T-helper 17 cell (primary cell): Measurements from ENCODE around the gene SIK3. TPM values are rescaled to one million over a fixed set of nuclear protein-coding genes. Genes with fewer than 3 reads are reported as not detected.
A peak's percentile ranks its signal among the peaks of the same experiment; 100 is the strongest.

Experiments
- ATAC-seq: fragments of 150-1000 bp; cut with Tn5 transposase; 2 replicates; pipeline ENCODE4 v1.10.0; 2021; ENCODE audit warnings: mild to moderate bottlenecking, moderate library complexity
- DNase-seq, 3 donors: peaks; one replicate each; pipeline versions ENCODE4 v3.0.0 to v3.0.0-alpha.2; 2020 to 2021
- H3K9me3 ChIP-seq: one replicate; pipeline ENCODE4 v1.7.0; 2013; ENCODE audit warnings: low read length, mild to moderate bottlenecking; ENCODE audit not compliant: control insufficient read depth, poor library complexity, severe bottlenecking
- H3K27ac Mint-ChIP-seq: one replicate; pipeline ENCODE4 v1.8.0; 2022; ENCODE audit warnings: mild to moderate bottlenecking, moderate library complexity, mixed read lengths
- H3K27me3 Mint-ChIP-seq: one replicate; pipeline ENCODE4 v1.8.0; 2022; ENCODE audit warnings: mixed read lengths
- H3K36me3 Mint-ChIP-seq: one replicate; pipeline ENCODE4 v1.8.0; 2022; ENCODE audit warnings: low read depth, mixed read lengths
- H3K4me1 Mint-ChIP-seq: one replicate; pipeline ENCODE4 v1.8.0; 2022; ENCODE audit warnings: mild to moderate bottlenecking, mixed read lengths
- H3K4me3 Mint-ChIP-seq: one replicate; pipeline ENCODE4 v1.8.0; 2022; ENCODE audit warnings: mild to moderate bottlenecking, moderate library complexity, mixed read lengths
- total RNA-seq, 4 donors: library from RNA in 2 of 4; stranded (reverse) in 2 of 4; gene quantifications; one replicate each; pipeline ENCODE4 v1.2.3 and lab custom pipeline; 2022 to 2026

Gene SIK3
- total RNA-seq, 2 donors from 2014 or later: 82.7 to 87.5 TPM

GRCh38 chr11:116901211-116901610 is 197.0 kb downstream of the SIK3 start:
- peak overlapping the region; percentile 81 for H3K27ac Mint-ChIP-seq

GRCh38 chr11:116896211-116896610 is 202.0 kb downstream of the SIK3 start:
- ATAC-seq (no peak), DNase-seq (no peak)
- H3K27ac Mint-ChIP-seq: no peak overlapping the region
- H3K9me3 ChIP-seq: no peaks in the 10 kb centered on the region
- no peak overlapping the region for H3K4me3 Mint-ChIP-seq
- peaks cover 28% of the 10 kb centered on the region for H3K4me1 Mint-ChIP-seq
- H3K36me3 Mint-ChIP-seq: peaks cover 23% of the 10 kb centered on the region
- H3K27me3 Mint-ChIP-seq: no peaks in the 10 kb centered on the region

More at GRCh38 chr11:116901211-116901610, 197.0 kb downstream of the SIK3 start:
- peaks cover 12% of the 10 kb centered on the region for H3K36me3 Mint-ChIP-seq
- peaks cover 30% of the 10 kb centered on the region for H3K4me1 Mint-ChIP-seq
- H3K9me3 ChIP-seq: no peaks in the 10 kb centered on the region
- H3K27me3 Mint-ChIP-seq: no peaks in the 10 kb centered on the region
- no peak overlapping the region for H3K4me3 Mint-ChIP-seq
- DNase-seq (no peak), ATAC-seq (no peak)

GRCh38 chr11:116895048-116895757 is 203.0 kb downstream of the SIK3 start:
- ATAC-seq: no peak
- no peaks in the 10 kb centered on the region for H3K27me3 Mint-ChIP-seq
- no peak for DNase-seq
- no peak overlapping the region for H3K4me3 Mint-ChIP-seq
- H3K27ac Mint-ChIP-seq: peak overlapping the region; percentile 75
- H3K4me1 Mint-ChIP-seq: peaks cover 31% of the 10 kb centered on the region
- H3K36me3 Mint-ChIP-seq: peaks cover 21% of the 10 kb centered on the region
- H3K9me3 ChIP-seq: no peaks in the 10 kb centered on the region

- no peaks in the 10 kb centered on the region for H3K27me3 Mint-ChIP-seq
- peak overlapping the region; percentile 75 for H3K27ac Mint-ChIP-seq
- ATAC-seq: no peak
- no peaks in the 10 kb centered on the region for H3K9me3 ChIP-seq
- H3K4me3 Mint-ChIP-seq: no peak overlapping the region
- peaks cover 20% of the 10 kb centered on the region for H3K36me3 Mint-ChIP-seq
- peaks cover 35% of the 10 kb centered on the region for H3K4me1 Mint-ChIP-seq
- DNase-seq: no peak
These were observed 204.3 kb downstream of the SIK3 start for GRCh38 chr11:116893906-116894305.

- H3K27ac Mint-ChIP-seq: no peak overlapping the region
- ATAC-seq: no peak
- H3K4me3 Mint-ChIP-seq: no peak overlapping the region
These were observed 204.8 kb downstream of the SIK3 start for GRCh38 chr11:116893437-116893836.

GRCh38 chr11:116892374-116892773 is 205.9 kb downstream of the SIK3 start:
- DNase-seq (no peak), ATAC-seq (no peak)
- Mint-ChIP-seq H3K36me3 (peaks cover 20% of the 10 kb centered on the region), H3K27ac (peak overlapping the region; percentile 91), H3K4me3 (no peak overlapping the region), H3K4me1 (peaks cover 39% of the 10 kb centered on the region), H3K27me3 (no peaks in the 10 kb centered on the region)
- H3K9me3 ChIP-seq: no peaks in the 10 kb centered on the region

More at GRCh38 chr11:116893437-116893836, 204.8 kb downstream of the SIK3 start:
- H3K9me3 ChIP-seq: no peaks in the 10 kb centered on the region
- no peak for DNase-seq
- no peaks in the 10 kb centered on the region for H3K27me3 Mint-ChIP-seq
- peaks cover 38% of the 10 kb centered on the region for H3K4me1 Mint-ChIP-seq
- peaks cover 20% of the 10 kb centered on the region for H3K36me3 Mint-ChIP-seq

GRCh38 chr11:116891746-116892145 is 206.5 kb downstream of the SIK3 start:
- H3K4me1 Mint-ChIP-seq: peaks cover 39% of the 10 kb centered on the region
- peak overlapping the region; percentile 91 for H3K27ac Mint-ChIP-seq
- DNase-seq (no peak), ATAC-seq (no peak)
- H3K4me3 Mint-ChIP-seq: no peak overlapping the region
- H3K9me3 ChIP-seq: no peaks in the 10 kb centered on the region
- no peaks in the 10 kb centered on the region for H3K27me3 Mint-ChIP-seq
- H3K36me3 Mint-ChIP-seq: peaks cover 20% of the 10 kb centered on the region

- peak overlapping the region; percentile 91 for H3K27ac Mint-ChIP-seq
- no peaks in the 10 kb centered on the region for H3K27me3 Mint-ChIP-seq
- DNase-seq (no peak), ATAC-seq (no peak)
- H3K36me3 Mint-ChIP-seq: peaks cover 20% of the 10 kb centered on the region
- H3K4me3 Mint-ChIP-seq: no peak overlapping the region
- peaks cover 39% of the 10 kb centered on the region for H3K4me1 Mint-ChIP-seq
- H3K9me3 ChIP-seq: no peaks in the 10 kb centered on the region
These were observed 207.6 kb downstream of the SIK3 start for GRCh38 chr11:116890607-116891006.

GRCh38 chr11:116890193-116890592 is 208.0 kb downstream of the SIK3 start:
- peak; percentile 73 for ATAC-seq
- Mint-ChIP-seq H3K27me3 (no peaks in the 10 kb centered on the region), H3K27ac (peak overlapping the region; percentile 91), H3K4me1 (peaks cover 37% of the 10 kb centered on the region), H3K4me3 (peak overlapping the region; percentile 77), H3K36me3 (peaks cover 17% of the 10 kb centered on the region)
- no peak for DNase-seq
- no peaks in the 10 kb centered on the region for H3K9me3 ChIP-seq

GRCh38 chr11:116888884-116889549 is 209.2 kb downstream of the SIK3 start:
- Mint-ChIP-seq H3K4me3 (no peak overlapping the region), H3K4me1 (peaks cover 31% of the 10 kb centered on the region), H3K36me3 (peaks cover 11% of the 10 kb centered on the region), H3K27me3 (no peaks in the 10 kb centered on the region), H3K27ac (no peak overlapping the region)
- DNase-seq: no peak
- ATAC-seq: no peak
- no peaks in the 10 kb centered on the region for H3K9me3 ChIP-seq

GRCh38 chr11:116888024-116888423 is 210.2 kb downstream of the SIK3 start:
- no peak for ATAC-seq
- H3K4me3 Mint-ChIP-seq: no peak overlapping the region
- peak overlapping the region; percentile 4 for H3K27ac Mint-ChIP-seq
- no peaks in the 10 kb centered on the region for H3K27me3 Mint-ChIP-seq
- H3K4me1 Mint-ChIP-seq: peaks cover 28% of the 10 kb centered on the region
- no peak for DNase-seq
- H3K9me3 ChIP-seq: no peaks in the 10 kb centered on the region
- peaks cover 8% of the 10 kb centered on the region for H3K36me3 Mint-ChIP-seq

GRCh38 chr11:116885951-116886655 is 212.1 kb downstream of the SIK3 start:
- no peaks in the 10 kb centered on the region for H3K27me3 Mint-ChIP-seq
- H3K27ac Mint-ChIP-seq: peak overlapping the region; percentile 45
- no peak overlapping the region for H3K4me3 Mint-ChIP-seq
- H3K4me1 Mint-ChIP-seq: peaks cover 18% of the 10 kb centered on the region
- DNase-seq (no peak), ATAC-seq (no peak)
- H3K36me3 Mint-ChIP-seq: no peaks in the 10 kb centered on the region
- H3K9me3 ChIP-seq: no peaks in the 10 kb centered on the region

GRCh38 chr11:116882386-116882785 is 215.8 kb downstream of the SIK3 start:
- H3K27ac Mint-ChIP-seq: no peak overlapping the region
- H3K9me3 ChIP-seq: no peaks in the 10 kb centered on the region
- DNase-seq: no peak
- H3K4me3 Mint-ChIP-seq: no peak overlapping the region
- no peaks in the 10 kb centered on the region for H3K36me3 Mint-ChIP-seq
- H3K27me3 Mint-ChIP-seq: no peaks in the 10 kb centered on the region
- no peak for ATAC-seq
- H3K4me1 Mint-ChIP-seq: peaks cover 20% of the 10 kb centered on the region
